A549 treated with DMSO at 1 μM for 4 hours (cell line): ENCODE measurements around the gene RNF222. TPM values are rescaled to one million over a fixed set of nuclear protein-coding genes. Genes with fewer than 3 reads are reported as not detected.

Experiments
- total RNA-seq: library from RNA; stranded (reverse); fragments of 200-300 nt; extraction: Qiagen RNA extraction; gene quantifications from 5 replicates; pipeline ENCODE4 v1.2.3, GENCODE V29; 2022; ENCODE audit warnings: low read depth

Gene RNF222
- not detected in 5 replicates for total RNA-seq

DNA sequence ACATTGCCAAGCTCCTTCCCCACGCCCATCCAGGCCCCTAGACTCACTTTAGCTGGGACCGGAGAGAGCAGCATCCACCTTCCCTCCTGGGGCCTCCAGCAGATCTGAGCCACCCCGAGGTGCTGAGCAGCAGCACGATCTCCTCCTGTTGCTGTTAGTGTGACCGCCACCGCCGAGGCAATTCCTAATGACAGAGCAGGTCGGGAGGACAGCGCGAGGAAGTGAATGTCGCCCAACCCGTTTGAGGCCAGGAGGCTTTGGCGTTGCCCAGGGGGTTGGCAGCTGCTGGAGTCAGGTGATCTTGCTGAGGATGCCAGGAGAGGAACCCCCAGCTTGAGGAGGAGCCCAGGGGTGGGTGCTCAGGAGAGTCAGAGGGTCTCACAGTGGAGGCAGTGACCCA lies at the start of gene RNF222:
TSS of gene RNF222 (minus strand) at position 192 of the 400 bp plus-strand sequence. CDS start 4,366 bp downstream, outside the sequence.

GRCh38 chr17:8435245-8436168 lies 37.9 kb upstream of the RNF222 start, which contains the start of gene NDEL1:
NDEL1 (plus strand) TSS chr17:8435884; CDS start chr17:8444272, 8,388 bp downstream.

DNA sequence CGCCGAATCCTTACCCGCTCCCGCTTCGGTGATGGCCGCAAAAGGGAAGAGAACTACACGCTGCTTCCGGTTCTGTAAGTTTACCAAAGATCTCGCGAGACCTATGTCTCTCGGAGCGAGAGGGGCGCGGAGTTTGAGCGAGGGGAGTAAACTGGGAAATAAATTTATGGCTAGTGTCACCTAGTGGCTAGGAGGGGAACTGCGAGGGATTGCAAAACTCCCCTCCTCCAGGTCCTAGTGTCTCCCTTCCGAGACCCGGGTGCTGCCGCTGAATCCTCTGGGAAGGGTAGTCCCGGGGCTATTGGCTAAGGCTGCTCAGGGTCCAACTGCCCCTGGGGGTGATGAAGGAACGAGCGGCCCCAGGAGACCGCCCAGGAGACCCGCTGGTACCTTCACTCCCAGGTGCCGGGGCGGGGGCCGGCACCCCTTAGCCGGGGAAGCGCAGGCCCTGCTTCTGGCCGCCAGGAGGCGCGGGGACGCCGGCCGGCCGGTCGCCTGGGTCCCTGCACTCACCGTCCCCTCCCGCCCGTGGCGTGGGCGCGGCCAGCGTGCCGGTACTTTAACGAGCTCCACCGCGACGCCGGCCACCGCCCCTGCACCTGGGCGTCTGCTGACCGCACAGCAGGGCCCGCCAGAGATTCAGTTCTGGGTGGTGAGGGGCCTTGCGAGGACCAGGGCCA lies 14.3 kb downstream of the RNF222 start, which contains the start of gene RPL26:
TSS of gene RPL26 (minus strand) at position 51 of the 680 bp plus-strand sequence. CDS start 883 bp downstream, outside the sequence.

DNA sequence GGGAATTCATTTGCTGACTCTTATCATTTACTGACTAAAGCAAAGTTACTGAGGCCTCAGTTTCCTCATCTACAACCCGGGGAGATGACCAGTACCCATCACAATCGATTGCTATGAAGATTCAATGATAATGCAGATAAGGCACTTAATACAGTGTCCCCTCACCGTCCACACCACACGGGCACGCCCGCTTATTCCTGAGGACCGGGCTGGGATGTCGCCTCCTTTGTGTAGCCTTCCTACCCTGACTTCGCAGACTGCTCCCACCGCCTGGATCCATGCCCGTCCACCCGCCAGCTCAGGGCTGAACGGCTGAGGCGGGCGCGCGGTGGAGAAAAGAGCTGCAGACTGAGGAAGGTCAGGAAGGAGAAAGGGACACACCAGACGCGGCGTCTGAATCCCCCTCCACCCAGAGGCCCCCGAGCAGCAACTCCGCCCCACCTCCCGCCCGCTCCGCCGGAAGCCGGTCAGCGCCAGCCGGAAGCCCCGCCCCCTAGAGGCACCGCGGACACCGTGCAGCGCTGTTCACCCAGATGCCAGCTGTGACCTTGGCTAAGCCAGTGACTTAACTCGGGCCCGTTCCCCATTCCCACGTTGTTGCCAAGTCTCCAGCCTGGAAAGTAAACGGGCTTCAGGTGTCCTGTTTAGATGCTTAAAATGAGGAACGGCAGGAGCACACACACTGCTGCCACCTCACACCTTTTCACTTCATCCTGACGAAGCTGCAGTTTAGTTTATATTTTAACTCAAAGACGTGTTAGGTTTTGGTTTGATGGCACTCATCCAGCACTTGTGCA lies 21.2 kb downstream of the RNF222 start, which contains the start of gene KRABD2:
TSS of gene KRABD2 (minus strand) at position 434 of the 797 bp plus-strand sequence.

Other genes with a start within 250 kb of the RNF222 start
- 4.0 to 6.3 TPM (median 4.6 TPM) in 5 replicates for gene PER1, start 245.4 kb downstream of the RNF222 start, total RNA-seq
- gene VAMP2, start 234.9 kb downstream of the RNF222 start, total RNA-seq: 21.5 to 27.7 TPM (median 25.6 TPM) in 5 replicates
- 16.2 to 19.5 TPM (median 18.8 TPM) in 5 replicates for gene TMEM107, start 221.4 kb downstream of the RNF222 start, total RNA-seq
- gene BORCS6, start 207.6 kb downstream of the RNF222 start, total RNA-seq: 5.3 to 8.3 TPM (median 6.8 TPM) in 5 replicates
- gene AURKB, start 187.3 kb downstream of the RNF222 start, total RNA-seq: 151 to 173 TPM (median 157 TPM) in 5 replicates
- 8.5 to 17.5 TPM (median 16.0 TPM) in 5 replicates for gene CTC1, start 149.8 kb downstream of the RNF222 start, total RNA-seq
- gene PFAS, start 148.5 kb downstream of the RNF222 start, total RNA-seq: 46.9 to 57.4 TPM (median 54.6 TPM) in 5 replicates
- gene RANGRF, start 109.2 kb downstream of the RNF222 start, total RNA-seq: 43.5 to 50.8 TPM (median 48.6 TPM) in 5 replicates
- gene SLC25A35, start 102.4 kb downstream of the RNF222 start, total RNA-seq: 5.6 to 7.7 TPM (median 7.2 TPM) in 5 replicates
- gene ARHGEF15, start 87.6 kb downstream of the RNF222 start, total RNA-seq: 0.06 TPM in 1 of 5 replicates, not detected in the others
- not detected in 5 replicates for gene ODF4, start 58.0 kb downstream of the RNF222 start, total RNA-seq
- 3,386 to 4,153 TPM (median 3,684 TPM) in 5 replicates for gene RPL26, start 14.6 kb downstream of the RNF222 start, total RNA-seq
- 56.1 to 63.6 TPM (median 60.0 TPM) in 5 replicates for gene NDEL1, start 38.1 kb upstream of the RNF222 start, total RNA-seq
- gene MYH10, start 232.9 kb upstream of the RNF222 start, total RNA-seq: 19.1 to 26.8 TPM (median 24.5 TPM) in 5 replicates